ENCODE data around the gene ZPR1.

GRCh38 chr11:116793772-116794097 lies 5.9 kb upstream of the ZPR1 start:
- TF ChIP-seq CTCF (IDR thresholded peaks at IDR 0.05 in 8 of 11, conservative IDR thresholded peaks at IDR 0.05 in 3 of 11) (no peak), POLR2A (IDR thresholded peaks at IDR 0.05) (no peak), POLR2AphosphoS5 (IDR thresholded peaks at IDR 0.05) (no peak)

Measured in spleen (tissue), 7 donors.